Spinal cord (tissue), 10 donors: Measurements from ENCODE around the gene CNTN1. TPM values are rescaled to one million over a fixed set of nuclear protein-coding genes. Genes with fewer than 3 reads are reported as not detected.

Experiments used
- DNase-seq, 6 donors: peaks; one replicate each; pipeline versions ENCODE4 v3.0.0 to v3.0.0-alpha.2; 2013 to 2015; ENCODE audit warnings: low spot score in 6 of 6, low read depth in 4 of 6
- H3K27ac ChIP-seq: one replicate; pipeline ENCODE4 v1.5.1; 2013; ENCODE audit warnings: low read depth, low read length, control low read depth
- H3K27me3 ChIP-seq: one replicate; pipeline ENCODE4 v1.6.1; 2013; ENCODE audit warnings: low read length; ENCODE audit not compliant: control insufficient read depth, insufficient read depth
- H3K36me3 ChIP-seq: one replicate; pipeline ENCODE4 v1.6.1; 2013; ENCODE audit warnings: low read length; ENCODE audit not compliant: control insufficient read depth, insufficient read depth
- H3K4me1 ChIP-seq: one replicate; pipeline ENCODE4 v1.6.1; 2013; ENCODE audit warnings: low read length; ENCODE audit not compliant: control insufficient read depth, insufficient read depth
- H3K4me3 ChIP-seq: one replicate; pipeline ENCODE4 v1.5.1; 2013; ENCODE audit warnings: low read depth, low read length, control low read depth
- H3K9me3 ChIP-seq: one replicate; pipeline ENCODE4 v1.6.1; 2013; ENCODE audit warnings: low read length; ENCODE audit not compliant: control insufficient read depth, insufficient read depth
- WGBS: methylation state at CpG from one replicate; pipeline ENCODE4 v1.1.5; 2013; ENCODE audit warnings: missing lambda C conversion rate; ENCODE audit not compliant: insufficient coverage; 5-methylcytosine and 5-hydroxymethylcytosine counted together
- polyA plus RNA-seq, 2 donors: library from polyadenylated mRNA; unstranded; fragments of 120-200 nt; gene quantifications; one replicate each; pipeline ENCODE4 v1.2.1, GENCODE V29; 2013; ENCODE audit not compliant: insufficient read length in 2 of 2
- total RNA-seq, 2 donors: library from RNA; depleted of rRNA in 1 of 2; stranded (reverse); fragments of 120-200 nt in 1 of 2; fragments of >200 nt in 1 of 2; gene quantifications; one replicate each; pipeline versions ENCODE4 v1.2.3 to v1.2.4, GENCODE V29; 2013 to 2014
- donor health status: healthy.

Gene CNTN1
- total and polyA plus RNA-seq, 4 donors: 278 to 745 (median 389) TPM

- no peak overlapping the region for H3K27ac ChIP-seq
- H3K36me3 ChIP-seq: peaks cover 3% of the 10 kb centered on the region
- no peaks in the 10 kb centered on the region for H3K9me3 ChIP-seq
- DNase-seq: no peak
- H3K4me3 ChIP-seq: no peak overlapping the region
- no CpG with 5 or more reads among the region's 5 CpGs for WGBS
- no peaks in the 10 kb centered on the region for H3K4me1 ChIP-seq
- no peaks in the 10 kb centered on the region for H3K27me3 ChIP-seq
Observed at GRCh38 chr12:41018010-41018409, 325.8 kb downstream of the CNTN1 start.

GRCh38 chr12:41019461-41019860 is 327.2 kb downstream of the CNTN1 start:
- Histone ChIP-seq H3K27me3 (no peaks in the 10 kb centered on the region), H3K4me1 (no peaks in the 10 kb centered on the region), H3K4me3 (no peak overlapping the region), H3K9me3 (no peaks in the 10 kb centered on the region), H3K27ac (no peak overlapping the region), H3K36me3 (peaks cover 3% of the 10 kb centered on the region)
- no peak for DNase-seq

GRCh38 chr12:41023836-41024235 is 331.6 kb downstream of the CNTN1 start:
- Histone ChIP-seq H3K27me3 (no peaks in the 10 kb centered on the region), H3K9me3 (no peaks in the 10 kb centered on the region), H3K27ac (no peak overlapping the region), H3K4me1 (no peaks in the 10 kb centered on the region), H3K4me3 (no peak overlapping the region), H3K36me3 (peaks cover 6% of the 10 kb centered on the region)
- WGBS: no CpG with 5 or more reads among the region's 1 CpG
- DNase-seq: peak in 1 of 6 donors; percentile 15

- H3K4me1 ChIP-seq: no peaks in the 10 kb centered on the region
- peaks cover 9% of the 10 kb centered on the region for H3K36me3 ChIP-seq
- H3K4me3 ChIP-seq: no peak overlapping the region
- no peaks in the 10 kb centered on the region for H3K9me3 ChIP-seq
- no peak for DNase-seq
- H3K27ac ChIP-seq: no peak overlapping the region
- H3K27me3 ChIP-seq: no peaks in the 10 kb centered on the region
- WGBS: no CpG with 5 or more reads among the region's 1 CpG
Observed at GRCh38 chr12:41026151-41026550, 333.9 kb downstream of the CNTN1 start.

- Histone ChIP-seq H3K27ac (no peak overlapping the region), H3K4me3 (no peak overlapping the region), H3K27me3 (no peaks in the 10 kb centered on the region), H3K4me1 (no peaks in the 10 kb centered on the region), H3K36me3 (peaks cover 11% of the 10 kb centered on the region), H3K9me3 (no peaks in the 10 kb centered on the region)
- DNase-seq: no peak
Observed at GRCh38 chr12:41032386-41032785, 340.1 kb downstream of the CNTN1 start.

- H3K9me3 ChIP-seq: no peaks in the 10 kb centered on the region
- 80% methylated on average over 1 of the region's 1 CpG for WGBS
- no peaks in the 10 kb centered on the region for H3K4me1 ChIP-seq
- H3K27ac ChIP-seq: no peak overlapping the region
- no peak for DNase-seq
- H3K27me3 ChIP-seq: no peaks in the 10 kb centered on the region
- H3K4me3 ChIP-seq: no peak overlapping the region
- peaks cover 2% of the 10 kb centered on the region for H3K36me3 ChIP-seq
Observed at GRCh38 chr12:41034686-41035085, 342.4 kb downstream of the CNTN1 start.

GRCh38 chr12:41039461-41039860 is 347.2 kb downstream of the CNTN1 start:
- H3K27ac ChIP-seq: no peak overlapping the region
- DNase-seq: peak in 1 of 6 donors; percentile 53
- H3K27me3 ChIP-seq: no peaks in the 10 kb centered on the region
- H3K9me3 ChIP-seq: no peaks in the 10 kb centered on the region
- no peaks in the 10 kb centered on the region for H3K36me3 ChIP-seq
- no peaks in the 10 kb centered on the region for H3K4me1 ChIP-seq
- H3K4me3 ChIP-seq: no peak overlapping the region

GRCh38 chr12:41045509-41045908 is 353.3 kb downstream of the CNTN1 start:
- DNase-seq: no peak
- WGBS: no CpG with 5 or more reads among the region's 1 CpG

GRCh38 chr12:41049033-41049432 is 356.8 kb downstream of the CNTN1 start:
- WGBS: no CpG with 5 or more reads among the region's 2 CpGs
- no peaks in the 10 kb centered on the region for H3K9me3 ChIP-seq
- no peaks in the 10 kb centered on the region for H3K27me3 ChIP-seq
- H3K27ac ChIP-seq: no peak overlapping the region
- no peak overlapping the region for H3K4me3 ChIP-seq
- no peaks in the 10 kb centered on the region for H3K4me1 ChIP-seq
- H3K36me3 ChIP-seq: no peaks in the 10 kb centered on the region
- peak in 1 of 6 donors; percentile 21 for DNase-seq

More at GRCh38 chr12:41045509-41045908, 353.3 kb downstream of the CNTN1 start:
- no peaks in the 10 kb centered on the region for H3K27me3 ChIP-seq
- H3K4me1 ChIP-seq: no peaks in the 10 kb centered on the region
- H3K36me3 ChIP-seq: no peaks in the 10 kb centered on the region
- H3K9me3 ChIP-seq: no peaks in the 10 kb centered on the region
- H3K27ac ChIP-seq: no peak overlapping the region
- H3K4me3 ChIP-seq: no peak overlapping the region

GRCh38 chr12:41051954-41052353 is 359.7 kb downstream of the CNTN1 start:
- Histone ChIP-seq H3K36me3 (no peaks in the 10 kb centered on the region), H3K4me1 (no peaks in the 10 kb centered on the region), H3K27ac (no peak overlapping the region), H3K4me3 (no peak overlapping the region), H3K9me3 (no peaks in the 10 kb centered on the region), H3K27me3 (no peaks in the 10 kb centered on the region)
- no peak for DNase-seq
- WGBS: no CpG with 5 or more reads among the region's 2 CpGs
